ENCODE data around the gene TPX2.

DNA sequence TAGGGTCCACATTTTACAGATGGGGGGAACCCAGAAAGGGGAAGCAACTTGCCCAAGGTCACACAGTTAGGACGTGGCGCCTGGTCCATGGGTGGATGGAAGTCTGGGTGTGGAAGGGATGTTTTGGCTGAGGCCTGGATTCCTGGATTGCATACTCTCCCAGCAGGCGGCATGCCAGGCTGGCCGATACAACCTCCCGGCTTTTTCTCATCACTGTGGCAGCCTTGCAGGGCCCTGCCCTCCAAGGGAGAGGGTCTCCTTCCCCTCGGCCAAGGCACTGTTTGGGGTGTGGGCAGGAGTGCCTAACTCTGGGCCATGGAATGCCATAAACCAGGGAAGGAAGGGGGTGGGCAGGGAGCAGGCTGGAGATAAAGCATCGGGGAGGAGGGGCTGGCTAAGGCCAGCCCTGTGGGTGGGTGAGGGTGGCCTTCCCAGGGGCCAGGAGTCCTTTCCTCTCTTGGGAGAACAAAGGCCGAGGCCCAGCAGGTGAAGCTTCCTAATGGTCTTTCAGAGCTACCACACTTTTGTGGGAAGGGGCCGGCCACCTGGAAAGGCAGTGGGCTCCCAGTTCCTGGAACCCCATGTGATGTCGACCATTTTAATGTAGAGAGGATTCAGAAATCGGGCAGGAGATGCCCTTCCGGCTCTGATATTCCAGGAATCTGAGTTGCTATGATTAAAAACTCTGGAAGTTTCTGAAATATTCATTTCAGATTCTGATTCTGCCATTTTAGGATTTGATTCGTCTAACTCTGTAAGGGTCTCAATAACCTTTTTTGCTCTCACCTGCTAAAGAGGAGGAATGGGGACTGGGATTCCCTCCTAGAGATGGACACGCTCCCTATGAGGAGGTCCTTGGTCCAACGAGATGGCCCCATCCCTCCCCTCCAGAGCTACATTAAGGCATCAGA lies 102.1 kb downstream of the TPX2 start:
- TF ChIP-seq, protein P1, sequence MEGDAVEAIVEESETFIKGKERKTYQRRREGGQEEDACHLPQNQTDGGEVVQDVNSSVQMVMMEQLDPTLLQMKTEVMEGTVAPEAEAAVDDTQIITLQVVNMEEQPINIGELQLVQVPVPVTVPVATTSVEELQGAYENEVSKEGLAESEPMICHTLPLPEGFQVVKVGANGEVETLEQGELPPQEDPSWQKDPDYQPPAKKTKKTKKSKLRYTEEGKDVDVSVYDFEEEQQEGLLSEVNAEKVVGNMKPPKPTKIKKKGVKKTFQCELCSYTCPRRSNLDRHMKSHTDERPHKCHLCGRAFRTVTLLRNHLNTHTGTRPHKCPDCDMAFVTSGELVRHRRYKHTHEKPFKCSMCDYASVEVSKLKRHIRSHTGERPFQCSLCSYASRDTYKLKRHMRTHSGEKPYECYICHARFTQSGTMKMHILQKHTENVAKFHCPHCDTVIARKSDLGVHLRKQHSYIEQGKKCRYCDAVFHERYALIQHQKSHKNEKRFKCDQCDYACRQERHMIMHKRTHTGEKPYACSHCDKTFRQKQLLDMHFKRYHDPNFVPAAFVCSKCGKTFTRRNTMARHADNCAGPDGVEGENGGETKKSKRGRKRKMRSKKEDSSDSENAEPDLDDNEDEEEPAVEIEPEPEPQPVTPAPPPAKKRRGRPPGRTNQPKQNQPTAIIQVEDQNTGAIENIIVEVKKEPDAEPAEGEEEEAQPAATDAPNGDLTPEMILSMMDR (IDR thresholded peaks at IDR 0.05): no peak
- TF ChIP-seq POLR2A (IDR thresholded peaks at IDR 0.05) (no peak), EP300 (IDR thresholded peaks at IDR 0.05) (no peak), POLR2AphosphoS5 (IDR thresholded peaks at IDR 0.05) (no peak)
